ENCODE measurements around the gene ABI3.

ABI3 gene

DNA sequence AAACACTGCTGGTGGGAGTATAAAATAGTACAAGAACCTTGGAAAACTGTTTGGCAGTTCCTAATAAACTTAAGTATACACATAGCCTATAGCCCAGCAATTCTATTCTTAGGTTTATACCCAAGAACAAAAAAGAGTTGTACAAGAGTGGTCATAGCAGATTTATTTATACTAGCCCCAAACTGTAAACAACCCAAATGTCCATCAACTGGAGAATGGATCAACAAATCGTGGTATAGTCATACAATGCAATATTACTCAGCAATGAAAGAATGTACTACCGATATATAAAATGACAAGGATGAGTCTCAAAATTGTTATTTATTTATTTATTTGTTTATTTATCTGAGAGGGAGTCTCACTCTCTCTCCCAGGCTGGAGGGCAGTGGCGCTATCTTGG lies 23.2 kb upstream of the ABI3 start:
- no peak overlapping the region for H3K9ac ChIP-seq (ENCODE audit: low read length)
- H3K27me3 ChIP-seq (ENCODE audit: low read length) = no peaks in the 10 kb centered on the region
- H3K4me3 ChIP-seq (ENCODE audit: insufficient read depth, low read length, poor library complexity, severe bottlenecking) = no peak overlapping the region
- H4K20me1 ChIP-seq (ENCODE audit: low read depth, low read length) = no peaks in the 10 kb centered on the region
- no peak overlapping the region for H2AFZ ChIP-seq (ENCODE audit: low read depth, low read length, severe bottlenecking)
- H3K9me3 ChIP-seq (ENCODE audit: insufficient read depth, low read length) = peaks cover 13% of the 10 kb centered on the region; the same call in 1 of the 2 replicates
- H3K27ac ChIP-seq (ENCODE audit: low read depth, low read length) = no peak overlapping the region
- no peaks in the 10 kb centered on the region for H3K79me2 ChIP-seq (ENCODE audit: insufficient read depth, low read length)
- no peaks in the 10 kb centered on the region for H3K9me2 ChIP-seq (replicated peaks; ENCODE audit: insufficient read depth, low read length)
- H3K4me2 ChIP-seq (ENCODE audit: low read depth, low read length, poor library complexity, severe bottlenecking) = no peak overlapping the region
- TF ChIP-seq, protein P1, sequence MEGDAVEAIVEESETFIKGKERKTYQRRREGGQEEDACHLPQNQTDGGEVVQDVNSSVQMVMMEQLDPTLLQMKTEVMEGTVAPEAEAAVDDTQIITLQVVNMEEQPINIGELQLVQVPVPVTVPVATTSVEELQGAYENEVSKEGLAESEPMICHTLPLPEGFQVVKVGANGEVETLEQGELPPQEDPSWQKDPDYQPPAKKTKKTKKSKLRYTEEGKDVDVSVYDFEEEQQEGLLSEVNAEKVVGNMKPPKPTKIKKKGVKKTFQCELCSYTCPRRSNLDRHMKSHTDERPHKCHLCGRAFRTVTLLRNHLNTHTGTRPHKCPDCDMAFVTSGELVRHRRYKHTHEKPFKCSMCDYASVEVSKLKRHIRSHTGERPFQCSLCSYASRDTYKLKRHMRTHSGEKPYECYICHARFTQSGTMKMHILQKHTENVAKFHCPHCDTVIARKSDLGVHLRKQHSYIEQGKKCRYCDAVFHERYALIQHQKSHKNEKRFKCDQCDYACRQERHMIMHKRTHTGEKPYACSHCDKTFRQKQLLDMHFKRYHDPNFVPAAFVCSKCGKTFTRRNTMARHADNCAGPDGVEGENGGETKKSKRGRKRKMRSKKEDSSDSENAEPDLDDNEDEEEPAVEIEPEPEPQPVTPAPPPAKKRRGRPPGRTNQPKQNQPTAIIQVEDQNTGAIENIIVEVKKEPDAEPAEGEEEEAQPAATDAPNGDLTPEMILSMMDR (IDR thresholded peaks at IDR 0.05; ENCODE audit: insufficient read depth, low read length, poor library complexity, severe bottlenecking) = no peak
- TF ChIP-seq EZH2phosphoT487 (conservative IDR thresholded peaks at IDR 0.05; ENCODE audit: low read length) = no peak
- H3F3A ChIP-seq (ENCODE audit: insufficient read depth) = peaks cover 3% of the 10 kb centered on the region; the same call in 1 of the 2 replicates
- H3K36me3 ChIP-seq (ENCODE audit: low read length) = no peaks in the 10 kb centered on the region

DNA sequence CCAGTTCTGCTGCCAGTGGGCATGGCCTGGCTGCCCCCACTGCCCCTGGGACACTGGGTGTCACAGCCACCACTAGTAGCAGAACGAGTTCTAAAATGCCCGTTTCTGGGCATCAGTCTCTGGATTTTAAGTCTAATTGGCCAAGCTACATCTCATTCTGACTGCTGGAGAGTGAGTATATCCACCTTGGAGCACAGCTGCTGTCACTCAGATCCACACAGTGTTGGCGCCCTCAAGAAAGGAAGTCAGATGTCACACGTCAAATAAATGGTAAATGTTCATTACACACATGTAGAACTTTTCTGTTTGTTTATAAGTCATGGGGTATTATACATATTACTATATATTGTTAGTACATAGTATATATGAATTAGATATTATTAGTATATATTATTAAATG lies 19.6 kb upstream of the ABI3 start:
- H3K79me2 ChIP-seq (ENCODE audit: insufficient read depth, low read length) = no peaks in the 10 kb centered on the region
- no peaks in the 10 kb centered on the region for H4K20me1 ChIP-seq (ENCODE audit: low read depth, low read length)
- no peaks in the 10 kb centered on the region for H3K9me2 ChIP-seq (replicated peaks; ENCODE audit: insufficient read depth, low read length)
- no peak overlapping the region for H3K9ac ChIP-seq (ENCODE audit: low read length)
- no peak overlapping the region for H3K27ac ChIP-seq (ENCODE audit: low read depth, low read length)
- H3K4me3 ChIP-seq (ENCODE audit: insufficient read depth, low read length, poor library complexity, severe bottlenecking) = no peak overlapping the region
- no peaks in the 10 kb centered on the region for H3K36me3 ChIP-seq (ENCODE audit: low read length)
- no peaks in the 10 kb centered on the region for H3K27me3 ChIP-seq (ENCODE audit: low read length)
- no peaks in the 10 kb centered on the region for H3K9me3 ChIP-seq (ENCODE audit: insufficient read depth, low read length)
- peak overlapping the region; percentile 17 for H2AFZ ChIP-seq (ENCODE audit: low read depth, low read length, severe bottlenecking)
- peak overlapping the region; percentile 92 for H3K4me2 ChIP-seq (ENCODE audit: low read depth, low read length, poor library complexity, severe bottlenecking)
- TF ChIP-seq, protein P1 (IDR thresholded peaks at IDR 0.05; ENCODE audit: insufficient read depth, low read length, poor library complexity, severe bottlenecking) = no peak
- TF ChIP-seq EZH2phosphoT487 (conservative IDR thresholded peaks at IDR 0.05; ENCODE audit: low read length) = no peak
- H3F3A ChIP-seq (ENCODE audit: insufficient read depth) = peaks cover 11% of the 10 kb centered on the region

DNA sequence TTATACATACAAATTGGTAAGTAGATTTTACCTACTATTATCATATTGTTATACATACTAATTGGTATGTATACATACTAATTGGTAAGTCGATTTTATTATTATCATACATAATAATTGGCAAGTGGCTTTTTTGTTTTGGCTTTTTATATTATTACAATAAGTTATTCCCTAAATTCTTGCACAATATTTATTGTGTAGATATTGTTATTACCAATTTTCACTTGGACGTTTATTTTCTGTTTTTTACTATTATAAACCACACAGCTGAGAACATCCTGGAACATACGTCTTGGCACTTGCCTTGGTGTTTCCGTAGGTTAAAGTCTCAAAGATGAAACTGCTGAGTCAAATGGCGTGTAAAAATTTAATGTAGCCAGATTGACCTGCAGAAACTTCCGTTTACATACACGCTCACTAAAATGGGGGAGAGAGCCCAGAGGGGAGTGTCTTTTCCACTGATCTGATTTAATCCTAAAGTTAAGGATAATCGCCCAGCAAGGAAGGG lies 19.0 kb upstream of the ABI3 start:
- peak overlapping the region; percentile 87 for H2AFZ ChIP-seq (ENCODE audit: low read depth, low read length, severe bottlenecking)
- TF ChIP-seq EZH2phosphoT487 (conservative IDR thresholded peaks at IDR 0.05; ENCODE audit: low read length) = no peak
- TF ChIP-seq, protein P1 (IDR thresholded peaks at IDR 0.05; ENCODE audit: insufficient read depth, low read length, poor library complexity, severe bottlenecking) = no peak
- H3K27ac ChIP-seq (ENCODE audit: low read depth, low read length) = peak overlapping the region; percentile 97
- no peaks in the 10 kb centered on the region for H3K79me2 ChIP-seq (ENCODE audit: insufficient read depth, low read length)
- peak overlapping the region; percentile 92 for H3K4me2 ChIP-seq (ENCODE audit: low read depth, low read length, poor library complexity, severe bottlenecking)
- peaks cover 11% of the 10 kb centered on the region for H3F3A ChIP-seq (ENCODE audit: insufficient read depth)
- H3K9me3 ChIP-seq (ENCODE audit: insufficient read depth, low read length) = no peaks in the 10 kb centered on the region
- H3K9ac ChIP-seq (ENCODE audit: low read length) = peak overlapping the region; percentile 94
- no peaks in the 10 kb centered on the region for H3K27me3 ChIP-seq (ENCODE audit: low read length)
- peak overlapping the region; percentile 72 for H3K4me3 ChIP-seq (ENCODE audit: insufficient read depth, low read length, poor library complexity, severe bottlenecking)
- no peaks in the 10 kb centered on the region for H3K9me2 ChIP-seq (replicated peaks; ENCODE audit: insufficient read depth, low read length)
- H3K36me3 ChIP-seq (ENCODE audit: low read length) = no peaks in the 10 kb centered on the region
- no peaks in the 10 kb centered on the region for H4K20me1 ChIP-seq (ENCODE audit: low read depth, low read length)

All from SU-DHL-6 (cell line).